Activated CD8-positive, alpha-beta T cell treated with anti-CD3 and anti-CD28 coated beads, Interleukin-2, amount 10 ng/mL, durations not matched to agents 7 days and 5 days (primary cell): Measurements from ENCODE around the gene ASAP3. TPM values are rescaled to one million over a fixed set of nuclear protein-coding genes. Genes with fewer than 3 reads are reported as not detected.
A peak's percentile ranks its signal among the peaks of the same experiment; 100 is the strongest.

Experiments
- ATAC-seq: fragments of 150-1000 bp; cut with Tn5 transposase; one replicate; pipeline ENCODE4 v1.10.0; 2021; ENCODE audit warnings: moderate library complexity
- CTCF ChIA-PET: fragments of 350-600 bp; sonication (Branson Sonifier 250); formaldehyde crosslinking; loops from one replicate; lab custom pipeline; 2021; ENCODE audit warnings: antibody characterized with exemption; lab: Charles Lee
- POLR2A ChIA-PET: fragments of 350-600 bp; sonication (Branson Sonifier 250); formaldehyde crosslinking; loops from one replicate; lab custom pipeline; 2021; ENCODE audit warnings: antibody characterized with exemption; lab: Charles Lee
- DNase-seq: peaks from one replicate; pipeline ENCODE4 v3.0.0-alpha.2; 2020
- H3K27ac Mint-ChIP-seq: one replicate; pipeline ENCODE4 v1.8.0; 2021; ENCODE audit warnings: mild to moderate bottlenecking, mixed read lengths
- H3K27me3 Mint-ChIP-seq: one replicate; pipeline ENCODE4 v1.8.0; 2021; ENCODE audit warnings: low read depth, mixed read lengths
- H3K36me3 Mint-ChIP-seq: one replicate; pipeline ENCODE4 v1.8.0; 2021; ENCODE audit warnings: low read depth, mixed read lengths
- H3K4me1 Mint-ChIP-seq: one replicate; pipeline ENCODE4 v1.8.0; 2021; ENCODE audit warnings: low read depth, mixed read lengths
- H3K4me3 Mint-ChIP-seq: one replicate; pipeline ENCODE4 v1.8.0; 2021; ENCODE audit warnings: mild to moderate bottlenecking, mixed read lengths
- H3K9me3 Mint-ChIP-seq: one replicate; pipeline ENCODE4 v1.8.0; 2022; ENCODE audit warnings: mixed read lengths; ENCODE audit not compliant: insufficient read depth
- total RNA-seq, 2 experiments: library from RNA; stranded (reverse); gene quantifications; one replicate each; pipeline ENCODE4 v1.2.3, GENCODE V29; 2021

ASAP3 gene
- total RNA-seq, 2 experiments from 2014 or later, result 0.24 to 0.83 TPM

DNA sequence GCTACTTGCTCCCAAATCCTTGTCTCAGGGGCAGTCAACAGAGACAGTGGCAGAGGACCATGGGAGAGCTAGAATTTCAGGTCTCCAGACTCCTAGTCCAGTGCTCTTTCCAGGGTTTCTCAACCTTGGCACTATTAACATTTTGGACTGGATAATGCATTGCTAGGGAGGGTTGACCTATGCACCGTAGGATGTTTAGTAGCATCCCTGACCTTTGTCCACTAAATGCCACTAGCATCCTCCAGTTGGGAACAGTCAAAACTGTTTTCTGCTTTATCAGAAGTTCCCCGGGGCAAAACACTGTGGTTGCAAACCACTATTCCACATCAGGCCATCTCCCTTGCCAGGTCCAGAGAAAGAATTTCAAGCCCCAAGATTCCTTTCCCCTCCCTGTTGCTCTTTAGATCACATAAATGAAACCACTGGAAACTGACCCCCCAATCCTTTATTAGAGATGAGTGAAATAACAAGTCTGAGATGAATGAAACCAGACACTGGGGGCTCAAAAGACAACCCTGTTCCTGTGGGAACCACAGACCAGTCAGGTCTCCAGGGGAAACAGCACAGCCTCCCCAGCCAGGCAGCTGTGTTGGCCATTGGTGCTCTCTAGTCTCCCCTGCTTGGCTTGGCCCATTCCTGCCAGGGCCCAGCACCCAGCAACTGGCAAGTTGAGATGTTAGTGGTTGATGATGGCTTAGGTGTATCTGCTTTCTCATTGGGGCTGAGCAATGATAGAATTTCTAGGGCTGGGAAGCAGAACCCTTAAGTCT, 55.7 kb downstream of the ASAP3 start:
- DNase-seq, result no peak
- Mint-ChIP-seq H3K4me3 (no peak overlapping the region), H3K9me3 (no peaks in the 10 kb centered on the region), H3K27me3 (peaks cover 25% of the 10 kb centered on the region), H3K4me1 (peaks cover 12% of the 10 kb centered on the region), H3K27ac (no peak overlapping the region), H3K36me3 (no peaks in the 10 kb centered on the region)
- ATAC-seq, result no peak
- ChIA-PET CTCF (interaction anchor here (0.9 to 1.2 kb wide), 2 partner anchors 25 to 60 kb away, joined by 3 to 4 read pairs; no protein-coding TSS in a partner anchor), POLR2A (no interaction called here)

DNA sequence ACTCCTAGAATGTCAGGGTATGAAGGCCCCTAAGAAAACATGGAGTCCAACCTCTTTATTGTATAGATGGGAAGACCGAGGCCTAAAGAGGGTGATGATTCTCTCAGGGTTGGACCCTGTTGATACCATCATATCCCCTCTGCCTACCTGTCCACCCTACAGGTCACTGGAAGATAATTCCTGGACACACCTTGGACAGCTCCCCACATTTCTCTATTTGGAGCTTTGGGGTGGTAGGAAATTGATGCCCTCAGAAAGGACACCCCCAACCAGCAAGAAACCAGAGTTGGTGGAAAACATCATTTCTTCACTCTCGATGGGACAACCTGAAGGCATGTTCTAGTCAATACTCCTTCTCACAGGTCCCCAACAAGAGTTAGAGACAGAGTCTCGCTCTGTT, 56.4 kb downstream of the ASAP3 start:
- ATAC-seq (no peak), DNase-seq (no peak)
- no peaks in the 10 kb centered on the region for H3K9me3 Mint-ChIP-seq
- CTCF ChIA-PET, result interaction anchor here (0.9 to 1.2 kb wide), 2 partner anchors 24 to 60 kb away, joined by 3 to 4 read pairs; no protein-coding TSS in a partner anchor
- POLR2A ChIA-PET, result no interaction called here
- H3K27me3 Mint-ChIP-seq, result peaks cover 28% of the 10 kb centered on the region
- H3K36me3 Mint-ChIP-seq, result no peaks in the 10 kb centered on the region
- H3K27ac Mint-ChIP-seq, result no peak overlapping the region
- H3K4me1 Mint-ChIP-seq, result peaks cover 19% of the 10 kb centered on the region
- H3K4me3 Mint-ChIP-seq, result no peak overlapping the region

DNA sequence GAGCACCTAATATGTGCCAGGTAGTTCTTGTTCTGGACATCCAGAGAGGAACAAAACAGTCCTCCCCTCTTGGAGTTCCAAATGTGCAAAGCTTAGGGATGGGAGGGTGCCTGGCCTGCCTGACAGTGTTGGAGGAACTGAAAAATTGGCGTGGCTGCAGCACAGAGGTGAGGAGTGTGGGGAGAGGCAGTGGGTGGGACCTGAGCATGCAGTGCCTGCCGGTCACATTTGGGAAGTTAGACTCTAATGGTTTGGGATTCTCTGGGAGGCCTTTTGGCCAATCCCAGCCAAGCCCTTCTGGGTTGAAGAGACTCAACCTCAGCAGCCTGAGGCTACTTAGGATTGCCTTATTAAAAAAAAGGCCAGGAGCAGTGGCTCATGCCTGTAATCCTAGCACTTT, 57.2 kb downstream of the ASAP3 start:
- DNase-seq, result no peak
- Mint-ChIP-seq H3K27me3 (peaks cover 28% of the 10 kb centered on the region), H3K27ac (no peak overlapping the region), H3K9me3 (no peaks in the 10 kb centered on the region), H3K4me3 (no peak overlapping the region), H3K36me3 (no peaks in the 10 kb centered on the region), H3K4me1 (peaks cover 27% of the 10 kb centered on the region)
- ChIA-PET POLR2A (no interaction called here), CTCF (no interaction called here)
- no peak for ATAC-seq

DNA sequence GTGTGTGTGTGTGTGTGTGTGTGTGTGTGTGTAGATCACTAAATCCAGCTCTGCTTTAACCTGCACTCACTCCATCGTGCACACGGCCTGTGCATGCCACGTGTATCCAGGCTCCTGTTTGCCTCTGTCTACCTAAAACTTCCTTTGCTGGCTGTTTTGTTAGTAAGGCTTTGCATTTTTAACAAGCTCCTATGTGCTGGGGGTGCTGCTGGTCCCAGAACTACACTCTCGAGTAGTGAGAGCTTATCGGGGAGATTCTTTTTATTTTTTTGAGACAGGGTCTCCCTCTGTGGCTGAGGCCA, 58.8 kb downstream of the ASAP3 start:
- DNase-seq (no peak), ATAC-seq (no peak)
- ChIA-PET POLR2A (no interaction called here), CTCF (no interaction called here)
- H3K4me3 Mint-ChIP-seq, result peak overlapping the region; percentile 78
- H3K36me3 Mint-ChIP-seq, result no peaks in the 10 kb centered on the region
- peaks cover 33% of the 10 kb centered on the region for H3K4me1 Mint-ChIP-seq
- no peak overlapping the region for H3K27ac Mint-ChIP-seq
- H3K9me3 Mint-ChIP-seq, result no peaks in the 10 kb centered on the region
- peaks cover 28% of the 10 kb centered on the region for H3K27me3 Mint-ChIP-seq

DNA sequence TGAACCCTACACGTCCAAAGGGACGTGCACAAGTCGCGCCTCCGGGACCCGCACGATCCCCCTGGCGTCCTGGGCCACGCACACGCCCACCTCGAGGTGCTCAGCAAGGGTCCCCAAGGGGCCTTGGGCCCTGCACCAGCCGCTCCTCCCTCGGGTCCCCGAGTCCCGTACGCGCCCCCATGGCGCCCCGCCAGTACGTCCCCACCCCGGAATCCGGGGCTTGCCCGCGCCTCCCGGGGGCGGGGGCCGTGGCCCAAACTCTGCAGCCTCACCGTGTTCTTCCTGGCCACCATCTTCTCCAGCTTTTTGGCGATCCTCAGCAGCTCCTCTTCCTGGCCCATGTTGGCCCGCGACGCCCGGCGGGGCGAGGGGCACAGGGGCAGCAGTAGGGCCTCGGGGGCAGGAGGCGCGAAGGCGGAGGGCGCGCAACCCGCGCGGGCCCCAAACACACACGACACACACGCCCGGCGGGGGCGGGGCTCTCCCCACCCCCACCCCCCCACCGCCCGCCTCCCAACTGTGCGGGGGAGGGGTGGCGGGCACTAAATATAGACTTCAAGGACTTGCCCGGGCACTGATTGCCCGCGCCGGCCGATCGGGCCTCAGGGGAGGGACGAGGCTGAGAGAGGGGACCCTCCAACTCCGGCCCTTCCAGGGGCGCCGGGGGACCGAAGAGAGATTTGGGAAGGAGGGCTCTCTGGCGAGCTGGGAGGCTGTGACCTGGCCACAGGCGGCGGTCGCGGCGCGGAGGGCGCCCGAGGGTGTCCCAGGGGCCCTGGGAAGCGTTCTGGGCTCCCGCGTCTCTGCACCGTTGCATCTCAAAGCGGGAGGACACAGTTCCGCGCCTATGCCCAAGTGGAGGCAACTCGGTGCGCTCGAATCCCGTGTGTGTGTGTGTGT, 59.4 kb downstream of the ASAP3 start, which contains the start of gene TCEA3:
Gene TCEA3 (minus strand): TSS at position 456 of the 900 bp plus-strand sequence. CDS start 115 bp downstream, at position 341.
- Mint-ChIP-seq H3K9me3 (no peaks in the 10 kb centered on the region), H3K27ac (peak within 1 kb of the TSS; percentile 56), H3K4me1 (peaks cover 39% of the 10 kb centered on the region), H3K4me3 (peak within 1 kb of the TSS; percentile 78), H3K36me3 (no peaks in the 10 kb centered on the region), H3K27me3 (peaks cover 28% of the 10 kb centered on the region)
- DNase-seq (peak; percentile 30), ATAC-seq (peak; percentile 29)
- POLR2A ChIA-PET, result interaction anchor here (0.6 kb wide), 1 partner anchor 16 kb away, joined by 5 read pairs; no protein-coding TSS in a partner anchor
- CTCF ChIA-PET, result interaction anchor here (3.2 kb wide), 1 partner anchor 20 kb away, joined by 21 read pairs; no protein-coding TSS in a partner anchor

DNA sequence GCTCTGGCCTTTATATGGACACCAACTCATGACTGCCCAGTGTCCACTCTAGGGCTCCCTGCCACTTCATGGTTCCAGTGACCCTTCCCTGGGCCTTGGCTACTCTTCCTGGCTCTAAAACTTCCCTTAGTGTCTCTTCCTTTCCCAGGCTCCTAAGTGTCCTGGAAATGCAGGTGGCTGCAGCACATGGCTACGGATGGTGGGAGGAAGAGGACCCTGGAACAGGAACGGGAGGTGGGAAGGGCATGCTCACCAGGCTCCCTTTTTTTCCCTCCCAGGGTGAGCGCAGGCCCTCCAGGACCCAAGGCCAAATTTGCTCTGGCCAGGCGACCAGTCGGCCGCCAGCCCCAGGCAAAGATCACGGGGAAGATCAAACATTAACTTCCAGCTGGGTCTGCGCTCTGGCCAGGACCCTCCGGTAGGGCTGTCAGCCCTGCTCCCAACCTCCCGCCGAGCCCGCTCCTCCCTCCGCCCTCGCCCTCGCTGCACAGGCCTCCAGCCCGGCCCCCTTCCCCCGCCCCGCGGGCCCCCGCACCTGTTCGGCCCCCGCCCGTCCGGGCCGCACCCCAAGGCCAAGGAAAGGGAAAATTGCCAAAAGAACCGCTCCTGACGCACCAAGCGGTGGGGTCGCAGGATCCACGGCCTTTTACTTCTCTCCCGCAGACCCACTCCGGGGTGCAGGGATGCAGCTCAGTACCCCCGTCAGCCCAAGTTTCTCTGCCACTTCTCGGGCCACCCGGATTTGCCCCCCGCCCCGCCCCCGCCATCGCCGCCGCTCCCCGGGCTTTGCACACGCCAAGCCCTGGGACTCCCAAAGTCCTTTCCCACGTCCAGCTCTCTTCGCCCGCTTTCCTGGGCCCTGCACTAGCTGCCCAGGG, 60.3 kb downstream of the ASAP3 start:
- H3K4me1 Mint-ChIP-seq, result peaks cover 39% of the 10 kb centered on the region
- H3K4me3 Mint-ChIP-seq, result peak overlapping the region; percentile 78
- H3K27me3 Mint-ChIP-seq, result peaks cover 28% of the 10 kb centered on the region
- no peaks in the 10 kb centered on the region for H3K9me3 Mint-ChIP-seq
- ChIA-PET CTCF (interaction anchor here (2.3 to 3.2 kb wide), 2 partner anchors 19 to 116 kb away, joined by 7 to 21 read pairs; no protein-coding TSS in a partner anchor), POLR2A (interaction anchor here (0.6 kb wide), 1 partner anchor 15 kb away, joined by 5 read pairs; no protein-coding TSS in a partner anchor)
- DNase-seq (no peak), ATAC-seq (no peak)
- peak overlapping the region; percentile 74 for H3K27ac Mint-ChIP-seq
- H3K36me3 Mint-ChIP-seq, result no peaks in the 10 kb centered on the region

DNA sequence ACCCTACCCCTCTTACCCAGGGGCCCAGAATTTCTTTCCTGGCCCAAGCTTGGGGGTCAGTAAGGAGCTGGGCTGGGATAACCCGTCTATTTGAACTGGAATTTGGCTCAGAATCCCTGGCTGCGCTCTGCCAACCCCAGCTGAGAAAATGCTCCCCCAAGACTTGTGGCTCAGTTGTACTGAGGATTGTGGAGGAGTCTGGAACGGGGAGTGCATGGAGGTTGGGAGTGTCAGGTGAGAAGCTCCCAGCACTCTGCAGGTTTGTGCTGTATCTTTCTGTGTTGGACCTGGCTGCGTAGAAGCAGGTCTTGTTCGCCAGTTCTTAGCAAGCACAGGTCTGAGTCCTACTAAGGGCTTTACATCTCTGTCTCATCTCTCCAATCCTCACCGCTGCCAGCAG, 61.0 kb downstream of the ASAP3 start:
- peak overlapping the region; percentile 78 for H3K4me3 Mint-ChIP-seq
- CTCF ChIA-PET, result interaction anchor here (0.6 to 3.2 kb wide), 7 partner anchors 19 to 225 kb away, joined by 3 to 21 read pairs (median 6); partner anchors contain the start of gene E2F2
- no peaks in the 10 kb centered on the region for H3K36me3 Mint-ChIP-seq
- H3K9me3 Mint-ChIP-seq, result no peaks in the 10 kb centered on the region
- POLR2A ChIA-PET, result interaction anchor here (1.7 kb wide), 1 partner anchor 79 kb away, joined by 12 read pairs; the partner anchor contains the start of gene HNRNPR
- peaks cover 39% of the 10 kb centered on the region for H3K4me1 Mint-ChIP-seq
- DNase-seq (no peak), ATAC-seq (no peak)
- H3K27ac Mint-ChIP-seq, result peak overlapping the region; percentile 74
- peaks cover 27% of the 10 kb centered on the region for H3K27me3 Mint-ChIP-seq

DNA sequence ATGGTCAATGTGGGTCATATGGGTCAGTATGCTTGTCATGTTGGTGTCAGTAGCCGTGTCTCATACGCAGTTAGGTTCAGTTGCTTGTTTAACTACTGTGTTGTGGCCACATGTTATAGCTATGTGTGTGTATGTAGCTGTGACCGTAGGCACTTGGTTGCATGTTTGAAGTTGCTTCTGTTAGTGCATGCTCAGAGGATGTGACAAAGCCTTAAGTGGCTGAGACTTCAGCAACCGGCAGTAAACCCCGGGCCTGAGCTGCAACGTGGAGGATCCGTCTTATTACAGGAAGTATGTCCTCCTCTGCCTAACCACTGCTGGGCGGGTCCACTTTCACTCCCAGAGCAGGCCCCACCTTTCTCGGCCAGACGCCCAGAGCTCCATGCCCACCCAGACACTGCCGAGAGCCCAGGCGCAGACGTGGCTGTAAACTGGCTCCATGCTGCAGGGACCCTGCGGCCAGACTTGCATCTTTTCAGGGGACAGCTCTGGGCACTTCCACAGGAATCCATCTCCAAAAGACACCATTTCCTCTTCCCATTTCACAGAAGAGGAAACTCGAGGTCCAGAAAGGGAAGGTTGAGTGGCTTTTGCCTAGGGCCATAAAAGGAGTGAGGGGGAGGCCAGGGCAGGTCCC, 61.6 kb downstream of the ASAP3 start:
- Mint-ChIP-seq H3K36me3 (no peaks in the 10 kb centered on the region), H3K4me1 (peaks cover 39% of the 10 kb centered on the region), H3K27ac (peak overlapping the region; percentile 74), H3K27me3 (peaks cover 25% of the 10 kb centered on the region), H3K4me3 (peak overlapping the region; percentile 78), H3K9me3 (no peaks in the 10 kb centered on the region)
- DNase-seq (peak; percentile 83), ATAC-seq (peak; percentile 84)
- CTCF ChIA-PET, result interaction anchor here (0.6 to 3.2 kb wide), 8 partner anchors 18 to 225 kb away, joined by 3 to 21 read pairs (median 5); partner anchors contain the start of gene E2F2
- POLR2A ChIA-PET, result interaction anchor here (1.4 to 1.7 kb wide), 2 partner anchors 78 to 269 kb away, joined by 3 to 12 read pairs; partner anchors contain the start of genes HNRNPR and RPL11

DNA sequence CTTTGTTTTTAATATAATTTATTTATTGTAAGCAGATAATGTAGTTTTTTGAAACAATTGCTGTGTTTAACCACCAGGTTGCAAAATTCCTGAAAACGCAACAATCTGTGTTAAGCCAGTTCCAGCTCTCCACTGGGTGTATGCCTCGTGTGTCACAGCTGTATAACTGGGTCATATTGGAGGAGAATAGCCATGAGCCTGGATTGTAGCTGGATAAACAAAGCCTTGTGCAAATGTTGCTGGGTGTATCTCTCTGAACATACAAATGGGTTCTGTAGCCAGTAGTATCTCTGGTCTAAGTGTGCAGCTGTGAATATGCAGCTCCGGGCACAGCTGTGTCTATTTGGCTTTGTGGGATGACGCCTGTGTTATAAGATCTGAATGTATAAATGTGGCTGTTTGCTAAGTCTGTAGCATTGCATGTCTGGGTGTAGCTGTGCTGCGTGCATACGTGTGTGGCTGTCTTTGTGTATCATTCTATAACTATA, 62.2 kb downstream of the ASAP3 start:
- no peak for DNase-seq
- H3K9me3 Mint-ChIP-seq, result no peaks in the 10 kb centered on the region
- ChIA-PET CTCF (interaction anchor here (0.8 to 3.2 kb wide), 6 partner anchors 18 to 226 kb away, joined by 3 to 21 read pairs (median 6); partner anchors contain the start of gene E2F2), POLR2A (interaction anchor here (1.4 to 1.7 kb wide), 2 partner anchors 78 to 270 kb away, joined by 3 to 12 read pairs; partner anchors contain the start of genes HNRNPR and RPL11)
- peaks cover 39% of the 10 kb centered on the region for H3K4me1 Mint-ChIP-seq
- no peak overlapping the region for H3K4me3 Mint-ChIP-seq
- no peak for ATAC-seq
- peaks cover 25% of the 10 kb centered on the region for H3K27me3 Mint-ChIP-seq
- peak overlapping the region; percentile 74 for H3K27ac Mint-ChIP-seq
- no peaks in the 10 kb centered on the region for H3K36me3 Mint-ChIP-seq

DNA sequence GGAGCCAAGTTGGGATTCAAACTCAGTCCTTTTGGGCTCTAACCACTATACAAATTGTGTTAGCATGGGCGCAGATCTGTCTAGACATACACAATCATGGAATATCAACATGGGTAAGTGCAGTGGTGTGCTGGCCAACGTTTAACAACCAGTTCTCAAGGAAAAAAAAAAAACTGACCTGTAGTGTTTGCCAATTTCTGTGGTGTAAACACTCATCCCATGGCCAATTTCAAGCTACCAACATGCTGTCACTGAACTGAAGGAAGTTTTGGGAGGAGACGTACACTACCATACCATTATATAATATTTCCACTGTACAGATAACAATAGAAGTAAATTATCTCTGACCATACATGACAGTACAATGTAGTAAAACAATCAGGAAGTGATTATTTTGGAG, 62.6 kb downstream of the ASAP3 start:
- Mint-ChIP-seq H3K27ac (peak overlapping the region; percentile 14), H3K9me3 (no peaks in the 10 kb centered on the region), H3K27me3 (peaks cover 20% of the 10 kb centered on the region), H3K36me3 (no peaks in the 10 kb centered on the region), H3K4me1 (peaks cover 39% of the 10 kb centered on the region), H3K4me3 (no peak overlapping the region)
- ATAC-seq, result no peak
- CTCF ChIA-PET, result interaction anchor here (0.8 to 3.2 kb wide), 5 partner anchors 17 to 216 kb away, joined by 4 to 21 read pairs (median 6); partner anchors contain the start of gene E2F2
- POLR2A ChIA-PET, result interaction anchor here (1.4 to 1.7 kb wide), 2 partner anchors 77 to 270 kb away, joined by 3 to 12 read pairs; partner anchors contain the start of genes HNRNPR and RPL11
- no peak for DNase-seq
